ENCODE measurements around the gene KLHDC7B. TPM values are rescaled to one million over a fixed set of nuclear protein-coding genes. Genes with fewer than 3 reads are reported as not detected.

The KLHDC7B gene
- total and polyA plus RNA-seq, 5 donors from 2014 or later, result 5.6 to 11.7 (median 7.2) TPM

GRCh38 chr22:50587407-50587806 is 41.7 kb downstream of the KLHDC7B start:
- H3K9me3 Mint-ChIP-seq, result no peaks in the 10 kb centered on the region
- ATAC-seq (ENCODE audit: low read depth in 2 of 2) (no peak), DNase-seq (no peak)
- H3K4me1 Mint-ChIP-seq, result peaks cover 0 to 17% (median 10%) of the 10 kb centered on the region in 4 donors
- H3K27me3 Mint-ChIP-seq, result no peaks in the 10 kb centered on the region
- H3K27me3 ChIP-seq (ENCODE audit: control insufficient read depth, insufficient read depth, low read length), result no peaks in the 10 kb centered on the region
- H3K9me3 ChIP-seq (ENCODE audit: control insufficient read depth in 2 of 2, low read length in 2 of 2), result no peaks in the 10 kb centered on the region
- H3K27ac Mint-ChIP-seq, result no peak overlapping the region
- H3K4me3 Mint-ChIP-seq, result no peak overlapping the region
- H3K36me3 Mint-ChIP-seq, result peaks cover 2% of the 10 kb centered on the region
- H3K36me3 ChIP-seq (ENCODE audit: control insufficient read depth, insufficient read depth, low read length), result no peaks in the 10 kb centered on the region
- H3K27ac ChIP-seq (ENCODE audit: insufficient read depth, low read length, poor library complexity, severe bottlenecking), result no peak overlapping the region
- H3K4me3 ChIP-seq (ENCODE audit: low read depth, low read length), result no peak overlapping the region
- H3K4me1 ChIP-seq (ENCODE audit: control insufficient read depth, insufficient read depth, low read length, poor library complexity, severe bottlenecking), result peaks cover 8% of the 10 kb centered on the region

DNA sequence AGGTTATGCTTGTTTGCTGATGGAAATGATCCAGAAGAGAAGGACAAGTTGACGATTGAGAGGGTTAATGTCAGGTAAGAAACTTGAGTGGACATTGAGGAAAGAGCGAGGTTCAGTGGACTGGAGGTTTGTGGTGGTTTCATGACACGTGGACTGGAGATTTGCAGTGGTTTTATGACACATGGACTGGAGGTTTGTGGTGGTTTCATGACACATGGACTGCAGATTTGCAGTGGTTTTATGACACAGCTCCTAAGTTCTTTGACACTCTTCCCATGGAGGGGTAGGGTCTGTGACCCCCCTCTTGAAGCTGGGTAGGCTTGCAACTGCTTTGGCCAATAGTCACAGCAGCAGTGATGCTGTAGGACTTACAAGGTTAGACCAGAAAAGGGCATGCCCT is 49.5 kb downstream of the KLHDC7B start:
- no peak overlapping the region for H3K27ac ChIP-seq (ENCODE audit: insufficient read depth, low read length, poor library complexity, severe bottlenecking)
- DNase-seq (no peak), ATAC-seq (ENCODE audit: low read depth in 2 of 2) (no peak)
- H3K4me1 ChIP-seq (ENCODE audit: control insufficient read depth, insufficient read depth, low read length, poor library complexity, severe bottlenecking), result peaks cover 5% of the 10 kb centered on the region
- no peaks in the 10 kb centered on the region for H3K9me3 ChIP-seq (ENCODE audit: control insufficient read depth in 2 of 2, low read length in 2 of 2)
- H3K36me3 Mint-ChIP-seq, result peaks cover 18% of the 10 kb centered on the region
- H3K36me3 ChIP-seq (ENCODE audit: control insufficient read depth, insufficient read depth, low read length), result no peaks in the 10 kb centered on the region
- peaks cover 0 to 5% (median 0%) of the 10 kb centered on the region in 7 donors for H3K9me3 Mint-ChIP-seq
- no peak overlapping the region for H3K27ac Mint-ChIP-seq
- no peak overlapping the region for H3K4me3 ChIP-seq (ENCODE audit: low read depth, low read length)
- H3K27me3 Mint-ChIP-seq, result peaks cover 32% of the 10 kb centered on the region
- no peak overlapping the region for H3K4me3 Mint-ChIP-seq
- peaks cover 3% of the 10 kb centered on the region for H3K27me3 ChIP-seq (ENCODE audit: control insufficient read depth, insufficient read depth, low read length)
- peaks cover 0 to 4% (median under 1%) of the 10 kb centered on the region in 4 donors for H3K4me1 Mint-ChIP-seq

GRCh38 chr22:50597097-50597496 is 51.4 kb downstream of the KLHDC7B start:
- Mint-ChIP-seq H3K9me3 (peaks cover 0 to 5% (median 0%) of the 10 kb centered on the region in 7 donors), H3K4me3 (no peak overlapping the region), H3K27me3 (peaks cover 40% of the 10 kb centered on the region), H3K4me1 (peaks cover 0 to 11% (median 5%) of the 10 kb centered on the region in 4 donors), H3K27ac (no peak overlapping the region), H3K36me3 (peaks cover 18% of the 10 kb centered on the region)
- Histone ChIP-seq H3K4me1 (ENCODE audit: control insufficient read depth, insufficient read depth, low read length, poor library complexity, severe bottlenecking) (peaks cover 9% of the 10 kb centered on the region), H3K27ac (ENCODE audit: insufficient read depth, low read length, poor library complexity, severe bottlenecking) (no peak overlapping the region), H3K4me3 (ENCODE audit: low read depth, low read length) (no peak overlapping the region), H3K9me3 (ENCODE audit: control insufficient read depth in 2 of 2, low read length in 2 of 2) (no peaks in the 10 kb centered on the region), H3K36me3 (ENCODE audit: control insufficient read depth, insufficient read depth, low read length) (no peaks in the 10 kb centered on the region), H3K27me3 (ENCODE audit: control insufficient read depth, insufficient read depth, low read length) (peaks cover 7% of the 10 kb centered on the region)
- DNase-seq (no peak), ATAC-seq (ENCODE audit: low read depth in 2 of 2) (no peak)

DNA sequence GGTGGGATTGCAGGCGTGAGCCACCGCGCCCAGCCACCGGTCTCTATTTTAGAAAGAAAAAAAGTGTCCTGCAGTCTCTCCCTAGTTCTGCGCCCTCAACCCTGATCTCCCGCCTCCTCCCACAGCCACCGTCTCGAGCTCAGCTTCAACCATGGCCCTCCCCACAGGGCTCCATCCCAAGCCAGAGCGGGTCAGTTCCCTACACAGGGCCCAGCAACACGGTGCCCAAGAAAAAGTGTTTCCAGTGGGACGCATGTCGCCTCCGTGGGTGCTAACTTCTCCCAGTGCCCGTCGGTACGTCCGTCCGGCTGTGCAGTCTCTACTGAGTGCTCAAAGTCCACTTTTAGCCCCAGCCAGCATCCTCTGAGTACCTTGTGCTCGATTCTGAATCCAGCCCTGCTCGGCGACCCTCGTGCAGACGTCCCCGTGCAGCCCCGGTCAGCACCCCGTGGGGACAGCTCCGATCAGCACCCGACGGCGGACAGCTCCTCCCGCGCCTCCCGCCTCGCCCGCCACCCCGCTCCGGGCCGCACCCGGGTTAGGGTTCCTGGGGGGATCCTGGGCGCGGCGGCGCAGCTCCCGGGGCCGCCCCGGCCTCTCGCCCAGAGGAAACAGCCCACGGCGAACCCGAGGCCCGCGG is 54.2 kb downstream of the KLHDC7B start:
- peak overlapping the region; percentile 54 to 69 (median 58) for H3K4me3 Mint-ChIP-seq
- H3K9me3 ChIP-seq (ENCODE audit: control insufficient read depth in 2 of 2, low read length in 2 of 2), result no peaks in the 10 kb centered on the region
- peaks cover 14% of the 10 kb centered on the region for H3K36me3 Mint-ChIP-seq
- ATAC-seq (ENCODE audit: low read depth in 2 of 2) (peak; percentile 22 to 72), DNase-seq (peak; percentile 23 to 68 (median 35))
- H3K36me3 ChIP-seq (ENCODE audit: control insufficient read depth, insufficient read depth, low read length), result no peaks in the 10 kb centered on the region
- peaks cover 14% of the 10 kb centered on the region for H3K27me3 ChIP-seq (ENCODE audit: control insufficient read depth, insufficient read depth, low read length)
- H3K4me1 ChIP-seq (ENCODE audit: control insufficient read depth, insufficient read depth, low read length, poor library complexity, severe bottlenecking), result peaks cover 9% of the 10 kb centered on the region
- peaks cover 0 to 19% (median 7%) of the 10 kb centered on the region in 4 donors for H3K4me1 Mint-ChIP-seq
- peaks cover 55% of the 10 kb centered on the region for H3K27me3 Mint-ChIP-seq
- H3K27ac ChIP-seq (ENCODE audit: insufficient read depth, low read length, poor library complexity, severe bottlenecking), result no peak overlapping the region
- peaks cover 0 to 5% (median 1%) of the 10 kb centered on the region in 7 donors for H3K9me3 Mint-ChIP-seq
- no peak overlapping the region for H3K27ac Mint-ChIP-seq
- H3K4me3 ChIP-seq (ENCODE audit: low read depth, low read length), result no peak overlapping the region

- DNase-seq (no peak), ATAC-seq (ENCODE audit: low read depth in 2 of 2) (peak in 1 of 2 donors; percentile 40)
- Mint-ChIP-seq H3K27me3 (peaks cover 55% of the 10 kb centered on the region), H3K4me1 (peaks cover 0 to 19% (median 6%) of the 10 kb centered on the region in 4 donors), H3K27ac (no peak within 1 kb of the TSS), H3K9me3 (peaks cover 0 to 5% (median 1%) of the 10 kb centered on the region in 7 donors), H3K36me3 (peaks cover 11% of the 10 kb centered on the region), H3K4me3 (peak within 1 kb of the TSS; percentile 56 to 86 (median 80))
- Histone ChIP-seq H3K4me3 (ENCODE audit: low read depth, low read length) (no peak within 1 kb of the TSS), H3K27ac (ENCODE audit: insufficient read depth, low read length, poor library complexity, severe bottlenecking) (no peak within 1 kb of the TSS), H3K4me1 (ENCODE audit: control insufficient read depth, insufficient read depth, low read length, poor library complexity, severe bottlenecking) (peaks cover 9% of the 10 kb centered on the region), H3K36me3 (ENCODE audit: control insufficient read depth, insufficient read depth, low read length) (no peaks in the 10 kb centered on the region), H3K9me3 (ENCODE audit: control insufficient read depth in 2 of 2, low read length in 2 of 2) (no peaks in the 10 kb centered on the region), H3K27me3 (ENCODE audit: control insufficient read depth, insufficient read depth, low read length) (peaks cover 14% of the 10 kb centered on the region)
These were observed 54.8 kb downstream of the KLHDC7B start, which contains the start of gene MAPK8IP2 for GRCh38 chr22:50600538-50600937. Gene MAPK8IP2 (plus strand): TSS chr22:50600793. CDS start chr22:50600819, 26 bp downstream.

Other genes starting within 250 kb of the KLHDC7B start
- 3.7 TPM for gene PLXNB2, start 238.3 kb upstream of the KLHDC7B start, total RNA-seq
- gene PLXNB2, start 238.3 kb upstream of the KLHDC7B start, polyA plus RNA-seq, result under 1 TPM in 3 of 4 donors, not detected in 1; 0.36 to 0.67 (median 0.42) TPM
- gene DENND6B, start 218.9 kb upstream of the KLHDC7B start, total RNA-seq, result 2.1 TPM
- gene DENND6B, start 218.9 kb upstream of the KLHDC7B start, polyA plus RNA-seq, result under 1 TPM; 0.48 to 0.69 (median 0.53) TPM
- gene PPP6R2, start 202.6 kb upstream of the KLHDC7B start, total RNA-seq, result 85.7 TPM
- gene PPP6R2, start 202.6 kb upstream of the KLHDC7B start, polyA plus RNA-seq, result 10 to 100 TPM; 15.9 to 19.4 (median 17.2) TPM
- 220 TPM for gene SBF1, start 70.9 kb upstream of the KLHDC7B start, total RNA-seq
- 10 to 100 TPM; 16.2 to 29.7 (median 17.6) TPM for gene SBF1, start 70.9 kb upstream of the KLHDC7B start, polyA plus RNA-seq
- gene ADM2, start 64.4 kb upstream of the KLHDC7B start, total RNA-seq, result 1.9 TPM
- gene ADM2, start 64.4 kb upstream of the KLHDC7B start, polyA plus RNA-seq, result under 1 TPM; 0.06 to 0.95 (median 0.28) TPM
- gene MIOX, start 59.0 kb upstream of the KLHDC7B start, total RNA-seq, result not detected
- gene MIOX, start 59.0 kb upstream of the KLHDC7B start, polyA plus RNA-seq, result not detected
- 113 TPM for gene LMF2, start 38.2 kb upstream of the KLHDC7B start, total RNA-seq
- 10 to 100 TPM; 21.5 to 24.2 (median 21.7) TPM for gene LMF2, start 38.2 kb upstream of the KLHDC7B start, polyA plus RNA-seq
- gene NCAPH2, start 37.7 kb upstream of the KLHDC7B start, total RNA-seq, result 112 TPM
- gene NCAPH2, start 37.7 kb upstream of the KLHDC7B start, polyA plus RNA-seq, result 10 to 100 TPM; 35.8 to 43.6 (median 39.8) TPM
- 14.6 TPM for gene SCO2, start 20.3 kb upstream of the KLHDC7B start, total RNA-seq
- 10 to 100 TPM in 1 of 4 donors, 1 to 10 TPM in 3; 6.4 to 10.4 (median 7.7) TPM for gene SCO2, start 20.3 kb upstream of the KLHDC7B start, polyA plus RNA-seq
- gene TYMP, start 15.9 kb upstream of the KLHDC7B start, total RNA-seq, result 46.9 TPM
- gene TYMP, start 15.9 kb upstream of the KLHDC7B start, polyA plus RNA-seq, result 10 to 100 TPM; 29.2 to 65.2 (median 44.4) TPM
- gene SYCE3, start 17.0 kb downstream of the KLHDC7B start, total RNA-seq, result not detected
- gene SYCE3, start 17.0 kb downstream of the KLHDC7B start, polyA plus RNA-seq, result not detected
- gene CPT1B, start 32.5 kb downstream of the KLHDC7B start, total RNA-seq, result 71.8 TPM
- gene CPT1B, start 32.5 kb downstream of the KLHDC7B start, polyA plus RNA-seq, result under 1 TPM in 3 of 4 donors, not detected in 1; 0.25 to 0.76 (median 0.27) TPM
- gene CHKB, start 37.0 kb downstream of the KLHDC7B start, total RNA-seq, result 162 TPM
- 10 to 100 TPM; 39.8 to 51.7 (median 43.4) TPM for gene CHKB, start 37.0 kb downstream of the KLHDC7B start, polyA plus RNA-seq
- 0.30 TPM for gene MAPK8IP2, start 54.9 kb downstream of the KLHDC7B start, total RNA-seq
- gene MAPK8IP2, start 54.9 kb downstream of the KLHDC7B start, polyA plus RNA-seq, result not detected
- 81.3 TPM for gene ARSA, start 82.3 kb downstream of the KLHDC7B start, total RNA-seq
- gene ARSA, start 82.3 kb downstream of the KLHDC7B start, polyA plus RNA-seq, result 10 to 100 TPM in 3 of 4 donors, 1 to 10 TPM in 1; 8.0 to 11.3 (median 10.5) TPM
- gene SHANK3, start 126.9 kb downstream of the KLHDC7B start, total RNA-seq, result 0.67 TPM
- gene SHANK3, start 126.9 kb downstream of the KLHDC7B start, polyA plus RNA-seq, result not detected
- gene ACR, start 192.3 kb downstream of the KLHDC7B start, total RNA-seq, result not detected
- gene ACR, start 192.3 kb downstream of the KLHDC7B start, polyA plus RNA-seq, result not detected
- 45.3 TPM for gene RABL2B, start 237.7 kb downstream of the KLHDC7B start, total RNA-seq
- 10 to 100 TPM; 14.8 to 23.3 (median 21.1) TPM for gene RABL2B, start 237.7 kb downstream of the KLHDC7B start, polyA plus RNA-seq

Measured in CD4-positive, CD25-positive, alpha-beta regulatory T cell (primary cell).